Mucosa of rectum (tissue), 2 donors: Measurements from ENCODE around the gene S100A13.
"Not testable (repeated sequence)": the region's sequence is repeated elsewhere in the genome, so short reads cannot be mapped to it uniquely, and the experiment has no call there.

Experiments used
- H3K27ac ChIP-seq, 2 donors: one replicate each; pipeline ENCODE4 v1.7.0; 2013; ENCODE audit warnings: inconsistent platforms in 2 of 2, low read depth in 2 of 2, low read length in 2 of 2
- H3K27me3 ChIP-seq, 2 donors: one replicate each; pipeline ENCODE4 v1.7.0; 2013; ENCODE audit warnings: low read length in 2 of 2; ENCODE audit not compliant: control insufficient read depth in 2 of 2, insufficient read depth in 2 of 2
- H3K36me3 ChIP-seq, 2 donors: one replicate each; pipeline ENCODE4 v1.7.0; 2013; ENCODE audit warnings: low read length in 2 of 2; ENCODE audit not compliant: control insufficient read depth in 2 of 2, insufficient read depth in 2 of 2
- H3K4me1 ChIP-seq, 2 donors: one replicate each; pipeline ENCODE4 v1.7.0; 2013; ENCODE audit warnings: low read length in 2 of 2, mild to moderate bottlenecking in 1 of 2; ENCODE audit not compliant: control insufficient read depth in 2 of 2, insufficient read depth in 2 of 2
- H3K4me3 ChIP-seq, 2 donors: one replicate each; pipeline ENCODE4 v1.7.0; 2013; ENCODE audit warnings: low read length in 2 of 2
- H3K9ac ChIP-seq, 2 donors: one replicate each; pipeline ENCODE4 v1.7.0; 2013; ENCODE audit warnings: low read length in 2 of 2, low read depth in 1 of 2, mild to moderate bottlenecking in 1 of 2
- H3K9me3 ChIP-seq, 2 donors: one replicate each; pipeline ENCODE4 v1.7.0; 2013; ENCODE audit warnings: low read length in 2 of 2; ENCODE audit not compliant: control insufficient read depth in 2 of 2
- donor health status: healthy.
- donor health status: Normal muscosa, but diverticular disease.

Gene S100A13

GRCh38 chr1:153649137-153649862, 22.0 kb upstream of the S100A13 start:
- Histone ChIP-seq H3K4me1 (peaks cover 6 to 11% of the 10 kb centered on the region in 2 donors), H3K9ac (no peak overlapping the region), H3K9me3 (no peaks in the 10 kb centered on the region), H3K27ac (no peak overlapping the region), H3K36me3 (peaks cover 16 to 23% of the 10 kb centered on the region in 2 donors), H3K4me3 (no peak overlapping the region), H3K27me3 (no peaks in the 10 kb centered on the region)

- H3K9me3 ChIP-seq = no peaks in the 10 kb centered on the region
- no peak overlapping the region for H3K9ac ChIP-seq
- no peaks in the 10 kb centered on the region for H3K27me3 ChIP-seq
- H3K4me1 ChIP-seq = peaks cover 6 to 10% of the 10 kb centered on the region in 2 donors
- H3K4me3 ChIP-seq = no peak overlapping the region
- H3K36me3 ChIP-seq = peaks cover 25 to 33% of the 10 kb centered on the region in 2 donors
- H3K27ac ChIP-seq = no peak overlapping the region
Measured at GRCh38 chr1:153648000-153648643, 20.8 kb upstream of the S100A13 start.

GRCh38 chr1:153647346-153647714, 20.0 kb upstream of the S100A13 start:
- no peak overlapping the region for H3K4me3 ChIP-seq
- no peaks in the 10 kb centered on the region for H3K27me3 ChIP-seq
- H3K9ac ChIP-seq = no peak overlapping the region
- peaks cover 0 to 3% of the 10 kb centered on the region in 2 donors for H3K4me1 ChIP-seq
- no peak overlapping the region for H3K27ac ChIP-seq
- peaks cover 33 to 41% of the 10 kb centered on the region in 2 donors for H3K36me3 ChIP-seq
- no peaks in the 10 kb centered on the region for H3K9me3 ChIP-seq

DNA sequence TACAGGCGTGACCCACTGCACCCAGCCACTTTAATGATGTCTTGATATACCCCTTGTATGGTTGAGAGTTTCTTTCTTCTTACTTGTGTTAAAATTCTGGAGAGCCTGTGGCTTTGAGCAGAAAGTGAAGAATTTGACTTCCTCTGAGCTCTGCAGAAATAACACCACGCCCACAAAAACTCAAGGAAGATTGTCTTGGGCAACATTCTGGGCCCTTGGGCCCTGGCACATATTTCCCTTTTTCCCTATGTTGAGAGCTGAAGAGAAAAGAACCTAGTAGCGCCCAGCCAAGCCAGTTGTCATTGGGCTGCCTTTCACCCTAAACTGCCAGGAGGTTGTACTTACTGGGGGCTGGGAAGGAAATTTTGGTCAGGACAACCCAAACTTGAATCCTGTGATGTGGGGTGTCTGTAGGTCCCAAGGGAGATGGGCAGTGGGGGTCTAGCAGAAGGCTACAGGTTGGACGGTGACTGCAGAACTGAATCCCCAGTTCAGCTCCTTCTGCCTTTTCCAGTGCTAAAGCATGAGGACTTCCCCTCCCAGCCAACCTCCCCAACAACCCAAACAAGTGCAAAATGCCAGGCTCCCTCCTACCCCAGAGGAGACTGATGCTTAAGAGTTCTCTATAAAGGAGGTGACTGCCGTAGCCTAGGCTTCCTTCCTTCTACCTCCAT, 19.5 kb upstream of the S100A13 start:
- Histone ChIP-seq H3K4me1 (peaks cover 0 to 3% of the 10 kb centered on the region in 2 donors), H3K9ac (no peak overlapping the region), H3K27ac (no peak overlapping the region), H3K9me3 (no peaks in the 10 kb centered on the region), H3K4me3 (no peak overlapping the region), H3K36me3 (peaks cover 38 to 46% of the 10 kb centered on the region in 2 donors), H3K27me3 (no peaks in the 10 kb centered on the region)

DNA sequence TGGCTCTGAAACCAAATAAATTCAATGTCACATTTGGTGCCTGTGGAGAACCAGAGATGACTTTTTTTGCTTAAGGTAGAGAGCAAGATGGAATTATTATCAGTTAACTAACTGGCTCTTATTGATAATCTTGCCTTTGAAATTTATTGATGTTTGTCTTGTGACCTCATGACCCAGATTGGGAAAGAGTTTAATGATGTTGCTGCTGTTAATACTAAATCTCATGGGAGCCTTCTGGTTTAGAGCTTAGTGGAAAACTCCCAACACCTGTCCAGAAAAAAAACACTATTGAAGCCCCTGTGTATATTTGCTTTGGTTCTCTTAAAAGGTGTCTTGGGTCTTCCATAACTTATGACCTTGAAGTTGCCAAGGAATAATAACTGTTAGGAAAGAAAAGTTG, 16.5 kb upstream of the S100A13 start:
- Histone ChIP-seq H3K27me3 (no peaks in the 10 kb centered on the region), H3K4me3 (no peak overlapping the region), H3K4me1 (no peaks in the 10 kb centered on the region), H3K9ac (no peak overlapping the region), H3K9me3 (no peaks in the 10 kb centered on the region), H3K36me3 (peaks cover 65 to 66% of the 10 kb centered on the region in 2 donors), H3K27ac (no peak overlapping the region)

DNA sequence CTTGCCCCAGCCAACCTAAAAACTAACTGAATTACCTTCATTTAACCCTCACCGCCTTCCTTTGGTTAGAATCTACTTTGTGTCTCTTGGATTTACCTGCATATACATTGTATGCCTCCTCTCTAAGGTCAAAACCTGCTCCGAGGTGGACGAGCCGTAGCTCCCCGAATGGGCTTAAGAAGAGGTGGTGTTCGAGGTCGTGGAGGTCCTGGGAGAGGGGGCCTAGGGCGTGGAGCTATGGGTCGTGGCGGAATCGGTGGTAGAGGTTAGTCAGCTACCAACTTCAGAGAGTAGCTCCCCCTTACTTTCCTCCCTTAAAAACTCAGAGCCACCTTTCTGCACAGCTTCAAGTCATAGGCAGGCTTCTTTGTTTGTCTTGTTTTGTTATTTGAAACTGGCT, 15.8 kb upstream of the S100A13 start:
- Histone ChIP-seq H3K9me3 (no peaks in the 10 kb centered on the region), H3K4me3 (no peak overlapping the region), H3K27me3 (no peaks in the 10 kb centered on the region), H3K9ac (no peak overlapping the region), H3K27ac (no peak overlapping the region), H3K4me1 (peaks cover 0 to 1% of the 10 kb centered on the region in 2 donors), H3K36me3 (peaks cover 70 to 73% of the 10 kb centered on the region in 2 donors)

GRCh38 chr1:153642161-153642560, 14.9 kb upstream of the S100A13 start:
- no peaks in the 10 kb centered on the region for H3K9me3 ChIP-seq
- no peak overlapping the region for H3K4me3 ChIP-seq
- H3K27me3 ChIP-seq = no peaks in the 10 kb centered on the region
- H3K9ac ChIP-seq = no peak overlapping the region
- H3K4me1 ChIP-seq = peaks cover 0 to 2% of the 10 kb centered on the region in 2 donors
- no peak overlapping the region for H3K27ac ChIP-seq
- H3K36me3 ChIP-seq = peaks cover 77 to 81% of the 10 kb centered on the region in 2 donors

GRCh38 chr1:153640861-153641260, 13.6 kb upstream of the S100A13 start:
- H3K4me3 ChIP-seq = no peak overlapping the region
- peaks cover 5% of the 10 kb centered on the region in 2 donors for H3K4me1 ChIP-seq
- H3K36me3 ChIP-seq = peaks cover 82 to 85% of the 10 kb centered on the region in 2 donors
- H3K9ac ChIP-seq = no peak overlapping the region
- no peaks in the 10 kb centered on the region for H3K27me3 ChIP-seq
- H3K27ac ChIP-seq = no peak overlapping the region
- H3K9me3 ChIP-seq = no peaks in the 10 kb centered on the region

- Histone ChIP-seq H3K4me1 (peaks cover 5 to 11% of the 10 kb centered on the region in 2 donors), H3K36me3 (peaks cover 75 to 78% of the 10 kb centered on the region in 2 donors)
- not testable (repeated sequence) for H3K27ac ChIP-seq, H3K9me3 ChIP-seq, H3K27me3 ChIP-seq, H3K4me3 ChIP-seq, H3K9ac ChIP-seq
Measured at GRCh38 chr1:153640213-153640612, 12.9 kb upstream of the S100A13 start.

- H3K9ac ChIP-seq = no peak overlapping the region
- no peak overlapping the region for H3K27ac ChIP-seq
- H3K36me3 ChIP-seq = peaks cover 66 to 73% of the 10 kb centered on the region in 2 donors
- H3K9me3 ChIP-seq = no peaks in the 10 kb centered on the region
- H3K4me3 ChIP-seq = no peak overlapping the region
- peaks cover 5 to 11% of the 10 kb centered on the region in 2 donors for H3K4me1 ChIP-seq
- H3K27me3 ChIP-seq = no peaks in the 10 kb centered on the region
Measured at GRCh38 chr1:153639280-153639679, 12.0 kb upstream of the S100A13 start.
